HEK293 (cell line): ENCODE results near the gene FILIP1L.

ENCODE experiments used
- CTCF ChIA-PET: fragments of 350-600 bp; formaldehyde crosslinking; extraction: SDS; loops from one replicate; lab custom pipeline; 2021; ENCODE audit warnings: antibody characterized with exemption; lab: Yijun Ruan, JAX
- POLR2A ChIA-PET: fragments of 300-600 bp; formaldehyde crosslinking; extraction: SDS; loops from one replicate; lab custom pipeline; 2020; ENCODE audit warnings: antibody characterized with exemption, inconsistent platforms; lab: Yijun Ruan, JAX
- H3K27ac ChIP-seq: fragments of 200-500 bp; sonication (Bioruptor generic); 2 replicates; pipeline ENCODE4 v1.5.1; 2014; ENCODE audit warnings: low read depth, low read length, control low read depth, inconsistent platforms; ENCODE audit errors: extremely low read depth
- H3K36me3 ChIP-seq, 2 experiments: fragments of 200-500 bp in 1 of 2; sonication (Bioruptor generic) in 1 of 2; 1 replicate in 1 of 2; 2 replicates in 1 of 2; pipeline ENCODE4 v1.5.1; 2014 to 2017; ENCODE audit warnings: inconsistent platforms in 2 of 2, low read length in 2 of 2; ENCODE audit not compliant: control insufficient read depth in 2 of 2, insufficient read depth in 1 of 2
- H3K4me1 ChIP-seq: fragments of 200-500 bp; sonication (Bioruptor generic); 2 replicates; pipeline ENCODE4 v1.5.1; 2014; ENCODE audit warnings: mild to moderate bottlenecking, low read length, inconsistent platforms; ENCODE audit not compliant: control insufficient read depth, insufficient read depth
- H3K4me3 ChIP-seq: 2 replicates; pipeline ENCODE4 v1.5.1; 2011; ENCODE audit warnings: low read depth, mild to moderate bottlenecking, control low read depth, low read length, moderate library complexity
- H3K9me3 ChIP-seq: fragments of 200-500 bp; sonication (Bioruptor generic); 2 replicates; pipeline ENCODE4 v1.5.1; 2014; ENCODE audit warnings: low read depth, low read length, inconsistent platforms; ENCODE audit not compliant: control insufficient read depth, insufficient read depth
- EGR2 ChIP-seq: fragments of 450-650 bp; formaldehyde crosslinking; IDR thresholded peaks from 2 replicates; pipeline ENCODE4 v1.5.1; 2016; ENCODE audit warnings: low read depth, missing biosample characterization, missing genetic modification characterization
- GLI2 ChIP-seq: fragments of 450-650 bp; formaldehyde crosslinking; IDR thresholded peaks from 2 replicates; pipeline ENCODE4; 2017; ENCODE audit warnings: missing biosample characterization, missing genetic modification characterization, low read depth, borderline replicate concordance
- HOXD13 ChIP-seq: sonication (generic); formaldehyde crosslinking; IDR thresholded peaks from 2 replicates; pipeline ENCODE4 v1.8.0; 2022; ENCODE audit warnings: missing genetic modification reagents, borderline replicate concordance
- KLF10 ChIP-seq: fragments of 450-650 bp; IDR thresholded peaks from 2 replicates; pipeline ENCODE4 v1.5.1; 2018; ENCODE audit warnings: missing biosample characterization, mild to moderate bottlenecking, missing genetic modification characterization
- KLF16 ChIP-seq: fragments of 450-650 bp; formaldehyde crosslinking; IDR thresholded peaks from 2 replicates; pipeline ENCODE4 v1.5.1; 2017; ENCODE audit warnings: missing biosample characterization, missing genetic modification characterization
- OSR2 ChIP-seq: fragments of 450-650 bp; formaldehyde crosslinking; IDR thresholded peaks from 2 replicates; pipeline ENCODE4 v1.5.1; 2016; ENCODE audit warnings: missing biosample characterization, missing genetic modification characterization
- PRDM6 ChIP-seq: fragments of 450-650 bp; formaldehyde crosslinking; IDR thresholded peaks from 2 replicates; pipeline ENCODE4 v1.5.1; 2017; ENCODE audit warnings: missing biosample characterization, missing genetic modification characterization
- SALL2 ChIP-seq: fragments of 450-650 bp; formaldehyde crosslinking; IDR thresholded peaks from 2 replicates; pipeline ENCODE4 v1.5.0; 2017; ENCODE audit warnings: missing biosample characterization, mild to moderate bottlenecking, missing genetic modification characterization, borderline replicate concordance
- TCF7L2 ChIP-seq: IDR thresholded peaks from 2 replicates; pipeline ENCODE4 v1.6.1; 2011; ENCODE audit warnings: low read depth, mild to moderate bottlenecking, inconsistent platforms, low read length, moderate library complexity, borderline replicate concordance
- YY2 ChIP-seq: fragments of 450-650 bp; formaldehyde crosslinking; IDR thresholded peaks from 2 replicates; pipeline ENCODE4 v1.5.1; 2016; ENCODE audit warnings: missing biosample characterization, missing genetic modification characterization
- ZBTB7A ChIP-seq: fragments of 450-650 bp; formaldehyde crosslinking; IDR thresholded peaks from 2 replicates; pipeline ENCODE4 v1.5.1; 2016; ENCODE audit warnings: low read depth, missing biosample characterization, missing genetic modification characterization
- ZBTB8A ChIP-seq: fragments of 450-650 bp; formaldehyde crosslinking; IDR thresholded peaks from 2 replicates; pipeline ENCODE4 v1.5.1; 2016; ENCODE audit warnings: missing biosample characterization, missing genetic modification characterization
- ZFHX2 ChIP-seq: fragments of 450-650 bp; formaldehyde crosslinking; conservative IDR thresholded peaks from 2 replicates; pipeline ENCODE4 v1.5.1; 2016; ENCODE audit warnings: missing biosample characterization, missing genetic modification characterization
- ZNF112 ChIP-seq: fragments of 450-650 bp; formaldehyde crosslinking; IDR thresholded peaks from 2 replicates; pipeline ENCODE4 v1.5.0; 2017; ENCODE audit warnings: missing biosample characterization, missing genetic modification characterization
- ZNF148 ChIP-seq: fragments of 450-650 bp; formaldehyde crosslinking; IDR thresholded peaks from 2 replicates; pipeline ENCODE4 v1.5.0; 2017; ENCODE audit warnings: missing biosample characterization, missing genetic modification characterization, borderline replicate concordance
- ZNF169 ChIP-seq: fragments of 450-650 bp; formaldehyde crosslinking; IDR thresholded peaks from 2 replicates; pipeline ENCODE4 v1.5.1; 2016; ENCODE audit warnings: missing biosample characterization, missing genetic modification characterization
- ZNF175 ChIP-seq: fragments of 450-650 bp; formaldehyde crosslinking; IDR thresholded peaks from 2 replicates; pipeline ENCODE4 v1.5.1; 2016; ENCODE audit warnings: missing biosample characterization, missing genetic modification characterization
- ZNF292 ChIP-seq: fragments of 450-650 bp; formaldehyde crosslinking; IDR thresholded peaks from 2 replicates; pipeline ENCODE4 v1.5.1; 2016; ENCODE audit warnings: low read depth, missing biosample characterization, missing genetic modification characterization, borderline replicate concordance
- ZNF366 ChIP-seq: fragments of 450-650 bp; formaldehyde crosslinking; conservative IDR thresholded peaks from 2 replicates; pipeline ENCODE4 v1.5.1; 2016; ENCODE audit warnings: missing biosample characterization, missing genetic modification characterization
- ZNF394 ChIP-seq: fragments of 450-650 bp; formaldehyde crosslinking; IDR thresholded peaks from 2 replicates; pipeline ENCODE4 v1.5.1; 2016; ENCODE audit warnings: missing biosample characterization, missing genetic modification characterization, mild to moderate bottlenecking, moderate library complexity, borderline replicate concordance
- ZNF548 ChIP-seq: fragments of 450-650 bp; formaldehyde crosslinking; IDR thresholded peaks from 2 replicates; pipeline ENCODE4 v1.5.1; 2016; ENCODE audit warnings: missing biosample characterization, missing genetic modification characterization
- ZNF560 ChIP-seq: fragments of 450-650 bp; formaldehyde crosslinking; IDR thresholded peaks from 2 replicates; pipeline ENCODE4 v1.5.1; 2017; ENCODE audit warnings: missing biosample characterization, missing genetic modification characterization, borderline replicate concordance
- ZNF600 ChIP-seq: fragments of 450-650 bp; formaldehyde crosslinking; IDR thresholded peaks from 2 replicates; pipeline ENCODE4 v1.5.1; 2016; ENCODE audit warnings: missing biosample characterization, missing genetic modification characterization
- ZNF664 ChIP-seq: fragments of 450-650 bp; formaldehyde crosslinking; IDR thresholded peaks from 2 replicates; pipeline ENCODE4 v1.5.1; 2016; ENCODE audit warnings: missing biosample characterization, missing genetic modification characterization
- ZSCAN16 ChIP-seq: fragments of 450-650 bp; formaldehyde crosslinking; IDR thresholded peaks from 2 replicates; pipeline ENCODE4 v1.5.1; 2016; ENCODE audit warnings: missing biosample characterization, missing genetic modification characterization
- ZSCAN4 ChIP-seq: fragments of 450-650 bp; formaldehyde crosslinking; IDR thresholded peaks from 2 replicates; pipeline ENCODE4 v1.5.1; 2017; ENCODE audit warnings: missing biosample characterization, missing genetic modification characterization

Gene FILIP1L

GRCh38 chr3:100062665-100063064 lies 51.6 kb downstream of the FILIP1L start:
- no peaks in the 10 kb centered on the region for H3K36me3 ChIP-seq
- no peak overlapping the region for H3K4me3 ChIP-seq
- TF ChIP-seq ZNF148 (no peak), KLF10 (tag by site-specific recombination) (no peak), ZNF366 (tag by site-specific recombination) (no peak), GLI2 (tag by site-specific recombination) (no peak), ZNF600 (tag by site-specific recombination) (no peak), ZNF112 (tag by site-specific recombination) (no peak), ZSCAN16 (no peak), HOXD13 (CRISPR knock-in tag) (no peak), ZNF292 (no peak), ZSCAN4 (tag by site-specific recombination) (no peak), SALL2 (tag by site-specific recombination) (no peak), PRDM6 (tag by site-specific recombination) (no peak), ZNF548 (tag by site-specific recombination) (no peak), ZNF664 (tag by site-specific recombination) (no peak), ZBTB7A (tag by site-specific recombination) (no peak), YY2 (no peak), ZNF560 (tag by site-specific recombination) (no peak), KLF16 (tag by site-specific recombination) (no peak), ZNF169 (tag by site-specific recombination) (no peak)
- H3K27ac ChIP-seq = no peak overlapping the region
- ChIA-PET POLR2A (no interaction called here), CTCF (interaction anchor here (1.3 kb wide), 1 partner anchor 220 kb away, joined by 5 read pairs; no protein-coding TSS in a partner anchor)
- no peaks in the 10 kb centered on the region for H3K4me1 ChIP-seq
- no peaks in the 10 kb centered on the region for H3K9me3 ChIP-seq

GRCh38 chr3:100060685-100061484 lies 53.4 kb downstream of the FILIP1L start:
- Histone ChIP-seq H3K36me3 (no peaks in the 10 kb centered on the region), H3K27ac (no peak overlapping the region), H3K4me3 (no peak overlapping the region), H3K4me1 (no peaks in the 10 kb centered on the region), H3K9me3 (no peaks in the 10 kb centered on the region)
- CTCF ChIA-PET = interaction anchor here (2.0 kb wide), 1 partner anchor 8 kb away, joined by 8 read pairs; no protein-coding TSS in a partner anchor
- POLR2A ChIA-PET = no interaction called here
- TF ChIP-seq ZNF394 (tag by site-specific recombination) (peak; percentile 52; the same call in 1 of the 2 replicates), ZFHX2 (peak; percentile 82), OSR2 (tag by site-specific recombination) (peak; percentile 73), ZBTB8A (tag by site-specific recombination) (no peak), ZNF175 (tag by site-specific recombination) (no peak), TCF7L2 (no peak), EGR2 (peak; percentile 65)
